Right lobe of liver (tissue), 4 donors: Measurements from ENCODE around the gene SNCG.

ENCODE experiments used
- CTCF ChIP-seq, 4 donors: fragments of 200-600 bp in 3 of 4; fragments of 450-650 bp in 1 of 4; IDR thresholded peaks; one replicate each; pipeline versions ENCODE4 v1.5.1 to v1.8.0; 2016 to 2022; ENCODE audit warnings: antibody characterized with exemption in 4 of 4, mild to moderate bottlenecking in 2 of 4
- POLR2A ChIP-seq: fragments of 450-650 bp; IDR thresholded peaks from one replicate; pipeline ENCODE4 v1.6.1; 2017; ENCODE audit warnings: antibody characterized with exemption, mild to moderate bottlenecking
- donor health status: DM: no; HTN: no; CAD: no.
- donor health status: DM: no; HTN: no; CAD: no.
- donor health status: DM: no; HTN: yes; CAD: no.

GRCh38 chr10:86956195-86956847 lies 2.1 kb upstream of the SNCG start:
- TF ChIP-seq POLR2A (no peak), CTCF (IDR thresholded peaks at IDR 0.05) (no peak)
